Testis (tissue), 2 donors: ENCODE data around the gene SLC25A25.

Experiments used
- POLR2A ChIP-seq: fragments of 450-650 bp; IDR thresholded peaks from one replicate; pipeline ENCODE4 v1.6.1; 2017; ENCODE audit warnings: antibody characterized with exemption, mild to moderate bottlenecking, moderate library complexity
- TF ChIP-seq, protein P1 (sequence below), 3 experiments: fragments of 450-650 bp in 2 of 3; fragments of 200-600 bp in 1 of 3; sonication (generic) in 1 of 3; IDR thresholded peaks; one replicate each; pipeline ENCODE4 v1.5.1; 2016 to 2019; ENCODE audit warnings: antibody characterized with exemption in 3 of 3, mild to moderate bottlenecking in 2 of 3, moderate library complexity in 1 of 3

DNA sequence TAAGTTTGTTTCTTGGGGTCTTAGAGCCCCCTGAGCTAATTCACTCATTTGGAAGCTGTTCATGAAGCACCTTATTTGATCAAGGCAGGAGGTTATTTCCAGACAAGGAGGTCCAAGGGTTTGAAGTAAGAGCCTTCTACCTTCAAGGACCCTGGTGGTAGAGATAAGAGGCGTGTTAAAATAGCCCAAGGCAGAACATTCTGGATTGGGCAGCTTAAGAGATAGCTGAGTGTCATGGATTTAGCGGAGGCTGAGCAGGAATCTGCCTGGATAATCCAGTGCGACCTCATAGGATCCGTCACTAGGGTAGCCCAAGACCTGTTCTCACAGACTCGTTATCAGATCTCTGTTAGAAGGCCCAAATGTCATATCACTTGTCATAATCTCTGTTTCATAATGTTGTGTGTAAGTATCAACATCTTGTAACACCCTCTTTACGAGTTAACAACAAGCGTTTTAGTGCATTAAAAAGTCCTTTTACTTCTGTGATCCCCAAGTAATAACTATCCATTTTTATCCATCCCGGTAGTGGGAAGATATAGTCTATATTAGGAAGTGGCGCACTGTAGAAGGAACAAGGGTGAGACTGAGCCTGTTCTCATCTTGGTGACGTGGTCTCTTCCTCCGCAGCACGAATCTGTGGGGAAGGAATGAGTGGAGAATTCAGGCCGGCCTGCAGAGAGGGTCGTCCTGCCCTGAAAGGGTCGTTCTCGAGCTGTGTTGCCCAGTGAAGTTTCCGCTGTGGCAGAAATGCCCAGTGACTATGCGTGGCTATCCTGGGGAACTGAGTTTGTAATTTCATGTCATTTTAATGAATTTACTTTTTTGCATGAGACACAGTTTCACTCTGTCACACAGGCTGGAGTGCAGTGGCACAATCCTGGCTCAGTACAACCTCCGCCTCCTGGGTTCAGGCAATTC is 28.8 kb downstream of the SLC25A25 start:
- TF ChIP-seq, protein P1, sequence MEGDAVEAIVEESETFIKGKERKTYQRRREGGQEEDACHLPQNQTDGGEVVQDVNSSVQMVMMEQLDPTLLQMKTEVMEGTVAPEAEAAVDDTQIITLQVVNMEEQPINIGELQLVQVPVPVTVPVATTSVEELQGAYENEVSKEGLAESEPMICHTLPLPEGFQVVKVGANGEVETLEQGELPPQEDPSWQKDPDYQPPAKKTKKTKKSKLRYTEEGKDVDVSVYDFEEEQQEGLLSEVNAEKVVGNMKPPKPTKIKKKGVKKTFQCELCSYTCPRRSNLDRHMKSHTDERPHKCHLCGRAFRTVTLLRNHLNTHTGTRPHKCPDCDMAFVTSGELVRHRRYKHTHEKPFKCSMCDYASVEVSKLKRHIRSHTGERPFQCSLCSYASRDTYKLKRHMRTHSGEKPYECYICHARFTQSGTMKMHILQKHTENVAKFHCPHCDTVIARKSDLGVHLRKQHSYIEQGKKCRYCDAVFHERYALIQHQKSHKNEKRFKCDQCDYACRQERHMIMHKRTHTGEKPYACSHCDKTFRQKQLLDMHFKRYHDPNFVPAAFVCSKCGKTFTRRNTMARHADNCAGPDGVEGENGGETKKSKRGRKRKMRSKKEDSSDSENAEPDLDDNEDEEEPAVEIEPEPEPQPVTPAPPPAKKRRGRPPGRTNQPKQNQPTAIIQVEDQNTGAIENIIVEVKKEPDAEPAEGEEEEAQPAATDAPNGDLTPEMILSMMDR (IDR thresholded peaks at IDR 0.05): no peak
- TF ChIP-seq POLR2A: no peak
